ENCODE measurements around the gene SNRPD3. TPM values are rescaled to one million over a fixed set of nuclear protein-coding genes. Genes with fewer than 3 reads are reported as not detected.

SNRPD3 gene
- total and polyA plus RNA-seq, 9 of the 15 experiments (the other 6 are each of a cell fraction or from before 2014, with no cell fraction given): 131 to 366 (median 274) TPM

- Histone ChIP-seq H2AFZ (ENCODE audit: low read depth, low read length) (no peak overlapping the region), H3K4me2 (ENCODE audit: insufficient read depth, low read length) (no peak overlapping the region), H3K36me3 (ENCODE audit: control insufficient read depth, insufficient read depth, low read length) (no peaks in the 10 kb centered on the region), H3K9ac (ENCODE audit: insufficient read depth in 1 of 2, low read depth in 2 of 2, low read length in 2 of 2) (no peak overlapping the region), H3K27ac (ENCODE audit: extremely low read depth, low read depth, low read length) (no peak overlapping the region), H3K27me3 (ENCODE audit: control insufficient read depth in 2 of 2, insufficient read depth in 2 of 2, low read length in 2 of 2) (no peaks in the 10 kb centered on the region), H3K4me1 (replicated peaks in 1 of 2; ENCODE audit: control insufficient read depth in 2 of 2, insufficient read depth in 2 of 2, low read length in 2 of 2) (peaks cover 0 to 17% of the 10 kb centered on the region in 2 experiments; a peak in 2 of 5 replicates), H3K79me2 (ENCODE audit: control insufficient read depth, insufficient read depth, low read length) (no peaks in the 10 kb centered on the region), H4K20me1 (replicated peaks; ENCODE audit: control insufficient read depth, insufficient read depth, low read length) (no peaks in the 10 kb centered on the region), H3K9me3 (replicated peaks; ENCODE audit: control insufficient read depth, insufficient read depth, low read depth, low read length) (no peaks in the 10 kb centered on the region), H3K9me1 (ENCODE audit: control insufficient read depth, insufficient read depth, low read length) (no peaks in the 10 kb centered on the region), H3K4me3 (no peak overlapping the region)
- intact Hi-C loops (cut with micrococcal nuclease) (no loop called here), in situ Hi-C loops (cut with MboI) (no loop called here)
- ChIA-PET POLR2A (interaction anchor here (0.5 to 1.0 kb wide), 2 partner anchors 11 to 34 kb away, joined by 3 to 4 read pairs; partner anchors contain the start of gene LRRC75B), CTCF (ENCODE audit: low intra/inter-chr PET ratio) (no interaction called here)
- WGBS (ENCODE audit: insufficient coverage, low coverage, missing lambda C conversion rate): 60% methylated on average over 11 of the region's 12 CpGs
- TF ChIP-seq ID3 (CRISPR knock-in tag; IDR thresholded peaks at IDR 0.05) (no peak), ID3 (tag; IDR thresholded peaks at IDR 0.05) (no peak), ETS1 (conservative IDR thresholded peaks at IDR 0.05; ENCODE audit: control insufficient read depth, low read depth, low read length) (no peak), SUPT5H (IDR thresholded peaks at IDR 0.05) (no peak), CTBP1 (IDR thresholded peaks at IDR 0.05; ENCODE audit: borderline replicate concordance) (peak; percentile 51; the same call in 1 of the 2 replicates), ARID4B (CRISPR knock-in tag; IDR thresholded peaks at IDR 0.05) (no peak), ZFP36 (IDR thresholded peaks at IDR 0.05; ENCODE audit: low read depth, low read length, partially characterized antibody) (no peak)
- FAIRE-seq (no peak), ATAC-seq (no peak), DNase-seq (ENCODE audit: extremely low read depth in 1 of 4, low spot score in 3 of 4) (no peak)
- BruUV-seq (replicated peaks): no TSS peak
Measured at GRCh38 chr22:24582056-24582814, 26.4 kb downstream of the SNRPD3 start.
